ENCODE measurements around the gene ST8SIA2.

The ST8SIA2 gene

DNA sequence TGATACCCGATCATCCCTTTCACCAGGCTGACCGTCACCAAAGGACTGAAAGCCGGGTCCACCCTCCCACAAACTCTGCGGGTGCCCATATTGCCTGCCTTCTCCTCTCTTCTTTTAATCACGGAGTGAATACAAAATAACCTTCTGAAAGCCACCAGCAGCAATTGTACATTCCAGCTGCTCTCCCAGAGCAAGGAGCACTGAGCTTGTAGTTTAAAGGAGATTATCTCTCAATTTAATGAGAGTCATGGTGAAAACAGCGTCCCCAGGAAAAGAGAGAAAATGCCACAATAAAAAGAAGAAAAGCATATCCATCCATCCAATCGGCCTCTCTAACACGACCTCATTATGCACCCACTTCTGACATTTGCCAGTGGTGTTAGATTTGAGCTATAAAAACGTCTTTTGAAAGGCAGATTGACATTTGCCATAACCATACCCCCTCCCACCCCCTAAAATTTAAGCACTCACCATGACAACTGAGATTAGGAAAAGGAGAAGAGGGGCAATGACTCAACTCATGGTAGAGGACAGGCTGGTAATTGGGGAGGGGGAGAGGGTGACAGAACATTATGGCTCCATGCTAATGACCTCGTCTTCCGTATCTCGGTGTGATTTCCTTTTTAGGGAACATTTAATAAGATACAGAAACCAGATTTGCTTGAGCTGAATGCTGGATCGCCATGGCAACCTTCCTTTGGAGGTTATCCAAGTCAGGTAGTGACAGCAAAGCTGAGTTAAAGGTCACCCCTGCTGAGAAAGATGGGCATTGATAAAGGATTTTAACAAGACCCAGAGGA is 106.2 kb downstream of the ST8SIA2 start:
- no peak for DNase-seq

DNA sequence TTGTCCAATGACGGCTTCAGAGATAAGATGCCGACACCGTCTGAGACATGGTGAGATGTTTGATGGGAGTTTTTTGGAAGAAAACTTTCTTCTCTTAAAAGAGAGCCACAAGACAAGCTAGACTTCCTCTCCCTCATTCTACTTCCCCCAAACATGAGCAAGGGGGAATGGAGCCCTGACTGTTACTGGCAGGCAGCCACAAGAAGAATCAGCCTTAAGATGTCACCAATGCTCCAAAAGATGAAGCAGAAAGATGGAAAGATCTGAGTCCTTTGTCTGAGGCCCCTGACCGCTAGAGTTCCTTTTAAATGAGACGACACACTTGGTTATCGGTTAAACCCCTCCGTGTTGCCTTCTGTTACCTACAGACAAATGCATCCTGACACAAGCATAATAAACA is 108.7 kb downstream of the ST8SIA2 start:
- DNase-seq = no peak

DNA sequence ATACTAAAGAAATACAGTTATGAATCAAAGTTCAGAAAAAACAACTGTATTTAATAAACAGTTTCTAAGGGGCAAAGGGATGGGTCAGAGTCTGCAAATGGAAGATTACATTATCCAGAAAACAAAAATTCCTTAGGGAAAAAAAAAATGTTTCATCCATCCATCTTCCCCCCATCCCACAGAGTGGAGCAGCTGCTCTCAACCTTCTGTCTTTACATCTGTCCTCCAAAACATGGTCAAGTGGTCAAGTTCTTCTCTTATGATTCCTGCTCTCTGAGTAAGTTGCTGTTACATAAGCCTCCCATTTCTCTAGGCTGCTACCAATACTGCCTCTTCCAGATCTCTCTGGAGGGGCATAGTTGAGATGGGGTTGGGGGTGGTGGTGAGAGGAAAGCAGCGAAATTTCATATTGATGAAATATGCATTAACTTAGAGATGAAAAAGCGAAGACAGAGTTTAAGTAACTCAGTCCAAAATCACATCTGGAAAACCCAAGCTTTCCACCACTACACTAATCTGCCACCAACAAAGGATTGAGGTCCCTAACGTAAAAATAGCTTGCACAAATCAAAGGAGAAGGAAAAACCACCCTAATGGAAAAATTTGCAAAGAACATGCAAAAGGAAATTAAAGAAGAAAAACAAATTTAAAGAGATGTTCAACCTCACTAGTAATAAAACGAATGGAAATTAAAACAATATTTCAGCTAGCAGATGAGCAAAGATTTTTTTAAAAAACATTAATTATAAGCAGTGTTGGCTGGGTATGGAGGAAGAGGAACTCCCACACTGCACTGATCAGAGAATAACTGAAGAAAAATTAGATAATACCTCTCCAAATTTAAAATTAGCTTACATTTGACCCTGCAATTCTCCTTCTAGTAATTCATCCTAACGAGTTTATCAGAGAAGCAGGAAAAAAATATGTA is 109.5 kb downstream of the ST8SIA2 start:
- DNase-seq = no peak

DNA sequence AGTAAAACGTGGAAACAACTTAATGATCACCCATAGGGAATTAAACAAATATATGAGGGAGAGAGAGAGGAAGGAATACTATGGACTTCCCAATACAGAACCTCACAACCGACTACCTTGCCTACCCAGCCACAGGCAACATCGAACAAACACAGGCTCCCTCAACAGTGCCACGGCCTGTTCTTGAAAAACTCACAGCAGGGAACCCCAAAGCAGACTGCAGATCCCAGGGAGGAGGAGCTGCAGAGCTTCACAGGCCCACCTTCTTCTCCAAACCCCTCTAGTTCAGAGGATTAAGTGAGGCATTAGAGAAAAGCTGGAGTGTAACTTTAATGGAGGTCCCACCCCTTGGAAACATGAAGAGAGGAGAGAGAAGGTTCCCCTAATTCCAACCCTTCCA is 110.2 kb downstream of the ST8SIA2 start:
- DNase-seq = no peak

DNA sequence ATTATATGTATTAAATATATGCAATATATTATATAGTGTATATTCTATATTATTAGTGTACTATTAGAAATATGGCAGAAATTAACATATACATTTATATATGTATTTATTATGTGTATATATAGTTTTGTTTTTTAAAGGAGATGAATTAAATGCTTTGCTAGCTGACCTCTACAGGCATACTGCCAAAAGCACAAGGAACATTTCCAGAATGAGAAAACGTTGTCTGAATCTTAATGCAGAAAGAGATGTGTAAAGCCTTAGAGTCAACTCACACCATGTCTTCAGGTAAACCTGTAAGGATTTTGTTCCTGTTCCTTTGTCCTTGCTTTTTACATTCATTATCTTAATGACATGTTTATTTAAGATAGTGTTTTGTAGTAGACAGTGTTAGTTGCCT is 111.9 kb downstream of the ST8SIA2 start:
- DNase-seq = no peak

DNA sequence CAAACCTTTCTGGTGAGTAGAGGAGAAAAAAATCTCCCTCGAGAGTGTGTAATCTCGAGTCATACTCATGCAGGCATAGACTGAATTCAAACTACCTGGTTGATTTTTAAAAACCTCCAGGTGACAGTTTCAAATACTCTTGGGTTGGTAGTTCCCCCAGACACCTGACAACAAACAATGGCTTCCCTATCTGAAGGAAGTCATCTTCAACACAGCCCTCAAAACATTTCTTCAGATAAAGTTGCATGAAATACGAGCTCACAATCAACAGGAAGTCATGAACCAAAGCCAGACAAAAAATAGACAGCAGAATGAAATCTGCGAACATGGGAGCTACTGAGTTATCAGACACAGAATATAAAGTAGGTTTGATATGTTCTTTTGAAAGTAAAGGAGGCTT is 112.8 kb downstream of the ST8SIA2 start:
- no peak for DNase-seq

DNA sequence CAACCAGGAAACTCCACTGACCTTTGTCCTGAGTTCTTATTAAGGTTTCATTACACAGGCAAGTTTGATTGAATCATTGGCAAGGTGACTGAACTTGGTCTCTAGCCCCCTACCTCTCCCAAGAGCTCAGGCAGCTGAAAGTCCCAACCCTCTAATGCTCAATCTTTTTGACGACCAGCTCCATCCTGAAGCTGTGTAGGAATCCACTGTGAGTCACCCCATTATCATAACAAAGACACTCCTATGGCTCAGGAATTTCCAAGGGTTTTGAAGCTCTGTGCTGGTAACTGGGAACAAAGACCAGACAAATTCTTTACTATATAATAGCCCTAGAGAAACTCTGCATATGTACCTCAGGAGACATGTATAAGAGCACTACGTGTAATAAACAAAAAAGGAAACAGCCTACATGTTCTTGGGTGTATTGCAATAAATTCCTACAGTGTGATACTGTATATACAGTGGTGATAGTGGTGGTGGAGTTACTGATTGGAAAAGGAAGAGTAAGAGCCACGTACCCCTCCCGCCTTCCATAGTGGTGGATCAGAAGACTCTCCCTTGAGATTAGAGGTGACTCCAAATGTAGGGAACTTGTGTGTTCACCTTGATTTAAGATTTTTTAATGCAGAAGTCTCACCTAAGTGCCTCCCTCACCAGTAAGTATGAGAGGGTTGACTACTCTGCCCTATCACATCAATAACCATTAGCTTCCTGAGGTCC is 116.6 kb downstream of the ST8SIA2 start:
- DNase-seq = no peak
